GM18511 (cell line): ENCODE results near the gene ACE.

Source experiments
- ATAC-seq: cut with Tn5 transposase; IDR thresholded peaks from one replicate; pipeline ENCODE4 v1.9.1; 2021; ENCODE audit warnings: mild to moderate bottlenecking, moderate library complexity; ENCODE audit not compliant: unreplicated experiment

Gene ACE

DNA sequence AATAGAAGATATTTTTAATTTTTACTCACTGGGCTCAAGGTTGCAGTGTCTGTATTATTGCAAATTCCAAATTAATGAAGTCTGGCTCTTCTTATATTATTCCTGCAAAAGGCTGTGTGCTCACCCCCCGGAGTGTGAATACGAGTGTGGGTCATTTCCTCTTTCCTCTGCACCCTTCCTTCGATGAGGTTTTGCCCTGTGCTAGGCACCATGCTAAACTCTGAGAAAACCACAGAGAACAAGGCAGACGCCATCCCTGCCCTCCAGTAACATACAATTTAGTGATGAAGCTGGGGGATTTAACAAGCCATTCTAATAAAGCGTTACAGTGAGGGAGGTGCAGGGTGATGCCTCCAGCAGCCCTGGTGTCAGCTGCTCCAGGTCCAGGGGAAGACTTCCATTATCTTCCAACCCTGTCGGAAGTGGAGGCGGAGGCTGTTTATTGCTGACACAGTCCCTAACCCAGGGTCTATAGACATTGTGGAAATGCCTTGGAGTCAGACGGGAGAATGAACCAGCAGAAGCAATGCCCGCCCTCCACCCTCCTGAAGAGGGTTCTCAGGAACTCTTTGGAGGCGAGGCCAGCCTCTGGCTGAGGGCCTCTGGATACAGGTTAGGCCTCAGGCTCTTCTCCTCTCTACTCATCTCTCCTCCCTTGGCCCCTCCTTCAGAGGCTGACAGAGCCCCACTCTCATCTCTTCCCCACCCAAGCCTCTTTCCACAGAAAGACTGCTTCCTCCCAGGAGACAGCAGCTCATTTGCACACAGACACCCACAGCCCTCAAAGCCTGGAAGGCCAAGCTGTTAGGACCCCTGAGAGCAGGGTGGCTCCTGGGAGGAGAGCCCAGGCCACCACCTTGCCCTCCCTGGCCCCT, 2.0 kb upstream of the ACE start:
- ATAC-seq, result no peak

DNA sequence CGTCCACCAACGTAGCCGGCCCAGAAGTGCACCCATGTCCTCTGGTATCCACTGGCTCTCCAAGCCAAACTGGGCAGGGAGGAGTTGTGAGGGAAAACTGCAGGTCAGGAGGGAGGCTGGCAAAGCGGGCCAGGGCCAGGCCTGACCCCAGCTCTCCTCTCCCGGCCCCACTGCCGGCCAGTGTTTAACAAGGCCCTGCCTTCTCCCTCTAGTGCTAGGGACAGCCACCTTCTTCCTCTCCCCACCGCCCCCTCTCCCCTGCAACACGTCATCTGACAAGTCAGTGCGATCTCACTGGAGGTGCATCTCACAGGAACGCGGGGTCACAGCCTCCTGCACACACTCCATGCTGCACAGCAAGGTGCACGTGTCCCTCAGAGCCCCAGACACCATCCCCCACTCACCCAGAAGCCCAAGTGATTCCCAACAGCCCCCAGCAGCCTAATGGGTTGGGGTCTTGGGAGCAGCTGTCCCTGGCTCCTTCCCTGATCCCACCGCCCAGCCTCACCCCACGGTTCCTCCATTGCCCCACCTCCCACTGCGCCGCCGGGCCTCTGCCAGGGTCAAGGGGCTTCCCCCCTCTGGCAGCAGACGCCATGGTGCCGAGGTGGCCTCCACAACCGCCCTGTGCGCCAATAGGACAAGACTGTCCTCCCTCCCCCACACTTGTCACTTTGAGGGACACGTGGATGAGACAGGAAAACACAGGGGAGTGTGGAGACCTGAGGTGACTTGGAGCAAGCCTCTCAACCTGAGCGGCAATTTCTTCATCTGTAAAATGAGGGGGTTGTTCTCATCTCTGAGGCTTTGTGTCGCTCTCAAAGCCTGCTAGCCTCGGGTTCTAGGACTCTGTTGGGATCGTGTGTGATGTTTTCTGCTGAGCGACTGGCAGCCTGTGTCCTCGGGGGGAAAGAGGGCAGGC, 1.1 kb upstream of the ACE start:
- ATAC-seq, result no peak

DNA sequence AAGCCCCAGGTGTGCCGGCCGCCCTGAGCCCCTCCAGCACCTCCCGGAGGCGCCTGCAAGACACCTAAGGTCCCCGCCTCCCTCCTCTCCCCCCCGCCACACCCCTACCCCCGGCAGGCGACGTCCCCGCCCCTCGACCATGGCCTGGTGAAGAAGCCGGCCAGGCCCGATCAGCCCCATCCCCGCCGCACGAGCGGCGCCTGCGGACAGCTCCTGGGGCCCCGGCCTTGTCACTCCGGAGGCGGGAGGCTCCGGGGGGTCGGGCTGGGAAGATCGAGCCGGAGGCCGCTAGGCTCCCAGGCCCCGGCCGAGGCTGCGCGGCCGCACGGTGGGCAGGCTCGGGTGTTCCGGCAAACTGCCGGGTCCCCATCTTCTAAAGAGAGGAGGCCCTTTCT, 405 bp upstream of the ACE start:
- no peak for ATAC-seq

DNA sequence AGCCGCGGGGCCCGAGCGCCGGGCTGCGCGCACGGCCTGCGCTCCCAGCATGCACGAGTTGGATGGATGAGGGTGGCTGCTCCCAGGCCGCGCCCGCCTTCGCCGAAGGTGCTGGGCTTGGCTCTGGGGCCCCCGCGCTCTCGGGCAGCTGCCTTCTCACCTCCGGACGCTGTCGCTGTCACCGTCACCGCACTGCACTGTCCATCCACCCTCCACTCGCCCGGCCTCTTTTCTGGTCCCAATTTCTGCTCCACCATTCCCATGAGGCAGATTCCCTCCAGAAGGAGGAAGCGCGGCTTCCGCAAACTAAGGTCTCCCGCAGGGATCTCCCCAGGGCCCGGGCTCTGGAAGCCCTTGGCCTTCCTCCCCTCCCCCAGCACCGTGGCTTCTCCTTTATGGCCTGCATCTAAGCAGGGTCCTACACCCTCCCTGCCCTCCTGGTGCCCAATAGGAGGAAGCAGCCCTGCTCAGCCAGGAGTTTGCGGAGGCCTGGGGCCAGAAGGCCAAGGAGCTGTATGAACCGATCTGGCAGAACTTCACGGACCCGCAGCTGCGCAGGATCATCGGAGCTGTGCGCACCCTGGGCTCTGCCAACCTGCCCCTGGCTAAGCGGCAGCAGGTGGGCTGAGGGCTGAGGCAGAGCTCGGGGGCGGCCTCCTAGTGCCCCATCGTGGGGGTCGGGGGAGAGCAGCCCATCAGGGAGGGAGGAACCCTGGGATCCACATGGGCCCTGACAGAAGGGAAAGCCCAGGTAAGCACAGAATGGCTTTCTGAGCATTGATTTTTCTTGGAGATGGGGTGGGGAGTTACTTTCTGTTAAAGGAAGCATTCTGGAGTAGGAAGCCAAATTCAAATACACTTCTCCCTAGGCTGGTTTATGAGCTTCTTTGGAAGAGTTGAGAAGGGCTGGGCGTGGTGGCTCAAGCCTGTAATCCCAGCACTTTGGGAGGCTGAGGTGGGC, 899 bp downstream of the ACE start:
- ATAC-seq, result no peak

DNA sequence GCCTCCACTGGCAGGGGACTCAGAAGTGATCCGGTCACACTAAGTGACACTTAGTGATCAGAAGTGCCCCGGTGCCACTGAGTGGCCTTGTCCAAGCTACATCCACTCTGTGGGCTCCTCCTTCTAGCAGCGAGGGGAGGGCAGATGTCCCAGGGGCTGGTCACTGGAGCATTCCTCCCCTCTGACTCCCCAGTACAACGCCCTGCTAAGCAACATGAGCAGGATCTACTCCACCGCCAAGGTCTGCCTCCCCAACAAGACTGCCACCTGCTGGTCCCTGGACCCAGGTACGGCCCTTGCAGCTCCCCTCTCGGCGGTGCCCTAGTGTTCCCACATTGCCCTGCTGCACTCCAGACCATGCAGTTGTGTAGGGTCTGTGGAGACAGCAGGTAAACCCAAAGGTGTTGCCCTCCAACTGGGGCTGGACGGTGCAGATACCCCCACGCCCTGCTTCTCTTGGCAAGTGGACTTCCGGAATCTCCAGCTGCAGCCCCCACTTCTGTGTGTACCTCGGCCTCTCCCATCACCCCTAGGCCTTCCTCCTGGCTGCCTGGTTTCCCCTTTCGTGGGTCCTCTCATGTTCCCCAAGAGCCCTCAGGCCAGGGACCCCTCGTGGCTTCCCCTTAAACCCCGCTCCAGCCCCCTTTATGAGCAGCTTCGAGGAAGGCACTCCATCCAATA, 2.1 kb downstream of the ACE start:
- peak; percentile 84 for ATAC-seq

DNA sequence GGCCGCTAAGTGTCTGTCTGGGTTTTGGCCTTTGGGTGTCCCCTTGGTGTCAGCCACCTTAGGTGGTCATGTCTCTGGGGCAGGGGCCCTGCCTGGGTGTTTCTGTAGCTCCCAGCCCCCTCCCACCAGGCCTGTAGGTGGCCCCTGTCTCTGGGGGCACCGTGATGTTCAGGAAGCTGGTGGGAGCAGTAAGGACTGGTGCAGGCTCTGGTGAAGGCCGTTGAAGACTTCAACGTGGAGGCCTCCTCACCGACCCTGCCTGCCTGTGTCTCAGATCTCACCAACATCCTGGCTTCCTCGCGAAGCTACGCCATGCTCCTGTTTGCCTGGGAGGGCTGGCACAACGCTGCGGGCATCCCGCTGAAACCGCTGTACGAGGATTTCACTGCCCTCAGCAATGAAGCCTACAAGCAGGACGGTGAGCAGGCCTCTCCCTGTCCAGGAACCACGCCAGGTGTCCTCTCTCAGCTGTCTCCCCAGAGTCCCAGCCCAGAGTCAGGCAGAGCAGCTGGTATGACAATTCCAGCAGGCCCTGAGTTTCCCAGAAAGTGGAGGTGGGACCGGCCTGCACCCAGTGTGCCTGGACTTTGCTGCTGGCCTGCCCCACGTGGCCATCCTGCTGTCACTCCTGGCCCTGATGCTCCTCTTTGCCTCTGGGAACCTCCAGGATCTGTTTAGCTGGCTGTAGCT, 2.8 kb downstream of the ACE start:
- no peak for ATAC-seq

DNA sequence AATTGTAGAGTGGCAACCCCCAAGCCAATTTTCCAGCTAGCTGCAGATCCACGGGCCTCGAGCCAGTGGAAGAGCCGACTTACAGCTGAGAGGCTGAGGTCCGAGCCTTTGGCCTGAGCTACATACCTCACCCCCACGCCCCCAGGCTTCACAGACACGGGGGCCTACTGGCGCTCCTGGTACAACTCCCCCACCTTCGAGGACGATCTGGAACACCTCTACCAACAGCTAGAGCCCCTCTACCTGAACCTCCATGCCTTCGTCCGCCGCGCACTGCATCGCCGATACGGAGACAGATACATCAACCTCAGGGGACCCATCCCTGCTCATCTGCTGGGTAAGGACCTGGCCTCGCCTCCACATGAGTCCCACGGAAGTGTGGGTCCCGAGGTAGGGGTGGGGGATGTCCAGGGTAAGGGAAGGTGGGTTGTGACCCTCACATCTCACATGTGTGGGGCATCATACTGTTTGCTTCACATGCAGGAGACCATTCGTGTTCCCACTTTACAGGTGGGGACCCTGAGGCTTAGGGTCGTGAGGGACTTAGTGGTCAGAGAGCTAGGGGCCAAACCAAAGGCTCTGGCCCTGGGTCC, 3.4 kb downstream of the ACE start:
- no peak for ATAC-seq

DNA sequence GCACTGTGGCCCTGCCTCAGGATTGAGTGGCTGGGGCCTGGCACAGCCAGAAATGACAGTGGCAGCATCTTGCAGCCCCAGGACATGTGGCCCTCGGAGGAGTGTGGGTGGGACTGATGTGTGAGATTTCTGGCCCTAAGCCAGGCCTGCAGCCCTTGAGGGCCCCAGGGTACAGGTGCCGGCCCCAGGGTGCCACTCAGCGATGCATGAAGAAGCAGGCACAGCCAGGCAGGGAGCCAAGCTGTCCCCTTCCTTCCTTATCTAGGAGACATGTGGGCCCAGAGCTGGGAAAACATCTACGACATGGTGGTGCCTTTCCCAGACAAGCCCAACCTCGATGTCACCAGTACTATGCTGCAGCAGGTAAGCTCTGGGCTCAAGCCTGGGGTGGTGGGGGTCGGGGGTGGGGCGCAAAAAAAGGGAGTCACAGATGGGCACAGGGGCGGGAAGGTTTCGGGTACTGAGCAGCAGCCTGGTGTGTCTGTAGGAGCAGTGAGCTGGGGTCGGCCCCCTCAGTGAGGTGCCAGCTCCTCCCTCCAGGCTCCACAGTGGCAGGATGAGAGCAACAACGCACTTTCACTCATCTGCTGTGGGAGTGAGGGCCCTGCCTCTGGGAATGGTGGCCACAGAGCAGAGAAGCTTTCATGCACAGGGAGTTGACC, 4.1 kb downstream of the ACE start:
- no peak for ATAC-seq

DNA sequence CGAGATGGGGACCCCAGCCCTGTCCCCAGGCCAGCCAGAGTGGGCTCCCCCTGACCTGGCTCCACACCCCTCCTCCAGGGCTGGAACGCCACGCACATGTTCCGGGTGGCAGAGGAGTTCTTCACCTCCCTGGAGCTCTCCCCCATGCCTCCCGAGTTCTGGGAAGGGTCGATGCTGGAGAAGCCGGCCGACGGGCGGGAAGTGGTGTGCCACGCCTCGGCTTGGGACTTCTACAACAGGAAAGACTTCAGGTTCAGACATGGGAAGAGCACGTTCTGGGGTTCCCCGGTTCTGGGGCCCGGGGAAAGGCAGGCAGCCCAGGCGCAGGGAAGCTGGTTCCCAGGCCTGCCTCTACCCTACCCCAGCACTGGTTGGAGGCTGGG, 4.6 kb downstream of the ACE start:
- ATAC-seq, result no peak

DNA sequence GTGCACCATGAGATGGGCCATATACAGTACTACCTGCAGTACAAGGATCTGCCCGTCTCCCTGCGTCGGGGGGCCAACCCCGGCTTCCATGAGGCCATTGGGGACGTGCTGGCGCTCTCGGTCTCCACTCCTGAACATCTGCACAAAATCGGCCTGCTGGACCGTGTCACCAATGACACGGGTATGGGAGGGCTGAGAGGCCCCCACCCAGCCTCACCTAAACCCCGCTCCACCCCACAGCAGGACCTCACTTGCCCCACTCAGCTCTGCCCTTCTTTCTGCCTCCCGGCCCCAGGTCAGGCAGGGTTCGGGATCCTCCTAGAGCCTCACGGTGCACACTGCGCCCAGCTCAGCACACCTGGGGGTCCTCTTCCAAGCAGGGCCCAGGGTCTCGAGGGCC, 5.6 kb downstream of the ACE start:
- no peak for ATAC-seq

DNA sequence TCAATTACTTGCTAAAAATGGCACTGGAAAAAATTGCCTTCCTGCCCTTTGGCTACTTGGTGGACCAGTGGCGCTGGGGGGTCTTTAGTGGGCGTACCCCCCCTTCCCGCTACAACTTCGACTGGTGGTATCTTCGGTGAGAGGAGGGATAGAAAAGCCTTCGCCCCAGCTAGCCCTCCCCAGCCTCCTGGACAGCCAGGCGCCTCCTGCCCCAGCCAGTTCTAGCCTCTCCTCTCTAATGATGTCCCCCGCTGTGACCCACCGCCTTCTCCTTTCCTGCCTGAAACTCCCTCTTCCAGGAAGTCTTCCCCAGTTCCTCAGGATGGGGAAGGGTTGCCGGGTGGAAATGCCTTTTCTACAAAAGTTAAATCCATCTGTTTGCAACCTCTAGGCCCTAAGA, 6.2 kb downstream of the ACE start:
- no peak for ATAC-seq

DNA sequence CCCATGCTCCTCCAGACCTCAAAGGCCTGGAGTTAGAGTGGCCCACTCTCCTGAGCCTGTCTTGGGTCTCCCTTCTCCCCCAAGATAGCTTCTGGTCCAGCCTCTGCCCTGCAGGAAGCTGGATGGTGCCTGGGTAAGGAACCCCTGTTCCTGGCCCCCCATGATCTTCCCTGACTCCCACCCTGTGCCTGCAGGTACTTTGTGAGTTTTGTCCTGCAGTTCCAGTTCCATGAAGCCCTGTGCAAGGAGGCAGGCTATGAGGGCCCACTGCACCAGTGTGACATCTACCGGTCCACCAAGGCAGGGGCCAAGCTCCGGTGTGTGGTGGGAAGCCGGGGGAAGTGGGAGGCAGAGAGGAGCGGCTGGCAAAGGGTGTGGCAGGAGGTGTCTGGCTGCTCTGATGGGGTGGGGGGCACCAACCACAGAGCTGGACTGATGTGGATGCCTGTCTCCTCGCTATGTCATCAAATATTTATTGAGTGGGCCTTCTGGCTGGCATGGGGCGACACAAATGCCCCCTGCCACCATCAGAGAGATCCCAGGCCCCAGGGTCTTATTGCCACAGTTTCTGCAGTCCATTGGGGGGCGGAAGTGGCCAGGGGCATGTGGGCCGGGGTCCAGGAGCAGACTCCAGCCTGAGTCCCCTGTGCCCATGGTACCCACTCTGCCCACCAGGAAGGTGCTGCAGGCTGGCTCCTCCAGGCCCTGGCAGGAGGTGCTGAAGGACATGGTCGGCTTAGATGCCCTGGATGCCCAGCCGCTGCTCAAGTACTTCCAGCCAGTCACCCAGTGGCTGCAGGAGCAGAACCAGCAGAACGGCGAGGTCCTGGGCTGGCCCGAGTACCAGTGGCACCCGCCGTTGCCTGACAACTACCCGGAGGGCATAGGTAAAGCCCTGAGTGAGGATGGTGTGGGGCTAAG, 7.1 kb downstream of the ACE start:
- ATAC-seq, result no peak

DNA sequence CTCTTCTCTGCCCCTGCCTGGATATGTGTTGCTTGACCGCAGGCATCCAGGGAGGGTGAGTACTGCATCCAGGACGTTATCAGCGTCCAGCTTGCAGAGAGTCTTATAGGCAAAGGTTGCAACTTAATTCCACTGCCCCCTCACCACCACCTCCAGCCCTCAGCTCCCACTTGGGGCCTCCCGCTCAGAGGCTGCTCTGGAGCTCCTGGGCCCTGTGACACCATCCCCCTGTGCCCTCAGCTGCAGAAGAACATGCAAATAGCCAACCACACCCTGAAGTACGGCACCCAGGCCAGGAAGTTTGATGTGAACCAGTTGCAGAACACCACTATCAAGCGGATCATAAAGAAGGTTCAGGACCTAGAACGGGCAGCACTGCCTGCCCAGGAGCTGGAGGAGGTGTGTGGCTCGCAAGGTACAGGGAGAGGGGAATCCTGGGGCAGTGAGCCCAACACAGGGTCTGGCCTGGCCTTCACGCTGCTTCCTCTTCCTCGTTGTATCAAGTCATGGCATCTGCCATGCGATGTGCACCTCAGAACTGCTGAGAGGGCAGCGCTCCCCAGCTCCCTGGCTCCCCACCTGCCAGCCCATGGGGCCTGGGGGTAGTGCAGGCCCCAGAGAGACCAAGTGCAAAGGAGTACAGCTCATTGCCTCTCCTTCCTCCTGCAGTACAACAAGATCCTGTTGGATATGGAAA, 9.6 kb downstream of the ACE start:
- no peak for ATAC-seq

DNA sequence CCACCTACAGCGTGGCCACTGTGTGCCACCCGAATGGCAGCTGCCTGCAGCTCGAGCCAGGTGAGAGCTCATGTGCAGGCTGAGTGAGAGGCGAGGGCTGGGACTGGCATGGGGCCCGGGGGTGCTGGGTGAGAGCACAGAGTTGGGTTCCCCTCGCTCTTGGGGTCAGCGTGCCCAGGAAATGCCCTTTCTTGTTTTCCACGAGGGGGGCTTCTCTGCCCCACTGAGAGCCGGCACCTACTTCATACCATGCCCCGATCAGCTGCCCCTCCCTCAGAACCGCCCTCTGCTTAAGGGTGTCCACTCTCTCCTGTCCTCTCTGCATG, 10.1 kb downstream of the ACE start:
- no peak for ATAC-seq

DNA sequence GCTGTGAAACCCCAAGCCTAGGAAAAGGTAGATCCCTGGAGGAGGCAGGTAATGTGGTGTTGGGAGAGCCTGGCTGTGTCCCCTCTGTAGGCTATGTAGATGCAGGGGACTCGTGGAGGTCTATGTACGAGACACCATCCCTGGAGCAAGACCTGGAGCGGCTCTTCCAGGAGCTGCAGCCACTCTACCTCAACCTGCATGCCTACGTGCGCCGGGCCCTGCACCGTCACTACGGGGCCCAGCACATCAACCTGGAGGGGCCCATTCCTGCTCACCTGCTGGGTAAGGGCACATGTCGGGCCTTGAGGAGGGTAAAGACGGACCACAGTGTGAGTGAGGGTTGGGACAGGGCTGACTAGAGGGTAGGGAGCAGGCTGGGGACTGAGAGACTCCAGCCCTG, 12.0 kb downstream of the ACE start:
- ATAC-seq, result no peak

DNA sequence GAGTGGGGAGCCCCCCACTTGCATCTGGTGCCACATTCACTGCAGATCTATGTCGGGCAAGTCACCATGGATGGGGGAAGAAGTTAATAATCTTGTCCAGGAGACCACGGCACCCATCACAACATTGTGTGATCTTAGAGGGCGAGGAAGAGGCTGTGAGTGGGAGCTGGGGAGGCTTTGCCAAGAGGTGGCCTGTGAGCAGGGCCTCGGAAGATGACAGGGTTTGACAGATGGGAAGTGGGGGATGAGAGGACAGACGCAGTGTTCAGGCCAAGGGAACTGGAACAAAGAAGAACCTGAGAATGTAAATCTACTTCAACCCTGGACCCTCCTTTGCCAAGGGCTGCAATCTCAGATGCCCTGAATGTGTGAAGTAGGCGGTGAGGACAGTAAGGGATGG, 12.4 kb downstream of the ACE start:
- no peak for ATAC-seq

DNA sequence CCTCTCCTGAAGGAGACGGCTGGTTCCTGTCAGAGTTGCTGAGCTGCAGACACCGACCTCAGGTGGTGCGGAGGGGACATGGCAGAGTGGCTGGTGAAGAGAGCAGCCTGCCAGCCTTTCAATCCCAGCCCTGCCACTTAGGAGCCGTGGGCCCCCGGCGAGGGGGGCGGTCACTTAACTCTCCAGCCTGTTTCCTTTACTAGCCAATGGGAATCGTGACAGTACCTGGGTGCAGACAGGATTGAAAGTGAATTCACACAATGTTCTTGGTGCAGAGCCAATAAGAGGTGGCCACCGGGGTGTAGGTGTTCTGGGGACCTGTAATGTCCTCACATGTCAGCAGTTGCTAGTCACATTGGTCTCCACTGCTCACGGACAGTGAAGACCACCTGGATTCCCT, 13.5 kb downstream of the ACE start:
- no peak for ATAC-seq
